Activated effector memory CD4-positive, alpha-beta T cell treated with anti-CD3 and anti-CD28 coated beads, Interleukin-2, amount 50 U/mL, for 16 hours (primary cell): ENCODE data around the gene KRT6B.

Experiments
- DNase-seq: peaks from one replicate; pipeline ENCODE4 v3.0.0-alpha.2; 2020

The KRT6B gene

GRCh38 chr12:52407918-52408317 lies 44.0 kb downstream of the KRT6B start:
- DNase-seq: no peak

DNA sequence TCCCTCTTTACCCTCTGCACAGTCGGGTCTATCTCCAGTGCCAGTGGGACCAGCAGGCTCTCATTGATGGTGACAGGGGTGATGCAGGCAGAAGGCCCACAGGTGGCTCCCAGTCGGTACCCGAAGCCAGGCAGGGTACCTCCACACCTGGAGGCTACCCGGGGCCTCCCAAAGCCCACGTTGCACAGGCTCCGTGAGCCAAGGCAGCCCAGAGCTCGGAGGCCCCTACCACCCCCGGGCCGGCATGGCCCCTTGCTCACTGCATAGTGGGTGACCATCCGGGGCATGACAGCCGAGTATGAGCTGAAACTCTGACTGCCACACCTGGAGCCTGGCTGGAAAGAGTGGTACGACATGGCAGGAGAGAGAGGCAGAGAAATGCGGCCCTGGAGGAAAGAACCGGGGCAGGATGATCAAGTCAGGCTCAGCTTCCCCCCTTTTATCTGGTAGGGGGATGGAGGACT lies 46.0 kb downstream of the KRT6B start, which contains the start of gene KRT82:
KRT82 (minus strand) TSS at position 414 of the 464 bp plus-strand sequence; CDS start at position 356, 58 bp downstream.
- no peak for DNase-seq

DNA sequence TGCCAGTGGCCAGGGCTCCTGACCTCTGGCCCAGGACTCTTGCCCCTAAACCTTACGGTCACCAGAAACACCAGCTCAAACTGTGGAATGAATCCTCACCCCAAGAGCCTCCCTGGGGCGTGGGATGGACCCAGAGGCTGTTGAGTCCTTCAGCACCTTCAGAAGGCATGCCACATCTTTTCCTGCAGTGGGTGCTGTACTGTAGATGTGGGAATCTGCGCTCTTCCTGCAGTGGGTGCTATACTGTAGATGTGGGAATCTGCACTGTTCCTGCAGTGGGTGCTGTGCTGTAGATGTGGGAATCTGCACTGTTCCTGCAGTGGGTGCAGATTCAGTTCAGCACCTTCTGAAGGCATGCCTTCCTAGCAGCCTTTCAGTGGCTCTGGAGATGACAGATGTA lies 47.0 kb downstream of the KRT6B start:
- no peak for DNase-seq

DNA sequence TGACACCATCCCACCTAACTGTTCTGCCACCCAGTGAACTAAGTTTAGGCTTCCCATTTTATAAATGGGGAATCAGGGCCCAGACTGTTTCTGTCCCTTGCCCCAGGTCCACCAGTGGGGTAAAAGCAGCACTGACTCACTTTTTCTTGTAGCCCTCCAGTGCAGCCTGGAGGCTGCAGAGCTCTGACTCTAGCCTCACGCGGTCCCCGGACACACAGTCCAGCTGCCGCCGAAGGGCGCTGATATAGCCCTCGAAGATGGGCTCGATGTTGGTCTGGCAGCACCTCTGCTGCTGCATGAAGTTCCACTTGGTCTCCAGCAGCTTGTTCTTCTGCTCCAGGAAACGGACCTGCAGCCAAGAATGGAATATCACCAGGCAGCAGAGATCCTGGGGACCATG lies 48.4 kb downstream of the KRT6B start:
- DNase-seq: no peak

DNA sequence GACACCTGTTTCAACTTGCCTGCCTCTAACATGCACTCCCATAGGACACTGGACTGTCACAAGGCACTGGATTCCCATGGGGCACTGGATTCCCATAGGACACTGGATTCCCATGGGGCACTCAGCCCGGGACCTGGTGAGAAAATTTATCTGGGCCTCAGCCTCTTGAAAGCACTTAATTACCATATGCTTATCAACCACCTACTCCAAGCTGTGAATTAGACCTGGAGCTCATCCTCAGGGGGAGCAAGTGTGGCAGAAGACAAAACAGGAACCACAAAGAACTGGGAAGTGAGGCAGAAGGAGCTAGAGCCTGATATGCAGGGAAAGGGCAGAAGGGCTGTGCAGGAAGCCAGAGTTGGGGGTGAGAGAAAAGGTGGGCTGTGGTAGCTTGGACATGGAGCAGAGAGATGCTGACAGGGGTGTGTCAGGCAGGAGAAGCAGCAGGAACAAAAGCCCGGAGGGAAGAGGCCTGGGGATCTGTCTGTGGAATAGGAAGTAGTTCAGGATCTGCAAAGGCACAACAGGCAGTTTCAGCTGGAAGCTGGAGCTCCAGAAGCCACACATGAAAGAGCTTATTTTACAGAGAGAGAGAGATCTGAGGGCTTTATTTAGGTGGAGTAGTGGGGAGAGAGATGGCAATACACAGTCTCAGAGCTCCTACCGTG lies 48.9 kb downstream of the KRT6B start:
- no peak for DNase-seq

- DNase-seq: no peak
Measured at GRCh38 chr12:52402377-52402776, 49.6 kb downstream of the KRT6B start.

GRCh38 chr12:52401926-52402325 lies 50.0 kb downstream of the KRT6B start:
- DNase-seq: no peak

DNA sequence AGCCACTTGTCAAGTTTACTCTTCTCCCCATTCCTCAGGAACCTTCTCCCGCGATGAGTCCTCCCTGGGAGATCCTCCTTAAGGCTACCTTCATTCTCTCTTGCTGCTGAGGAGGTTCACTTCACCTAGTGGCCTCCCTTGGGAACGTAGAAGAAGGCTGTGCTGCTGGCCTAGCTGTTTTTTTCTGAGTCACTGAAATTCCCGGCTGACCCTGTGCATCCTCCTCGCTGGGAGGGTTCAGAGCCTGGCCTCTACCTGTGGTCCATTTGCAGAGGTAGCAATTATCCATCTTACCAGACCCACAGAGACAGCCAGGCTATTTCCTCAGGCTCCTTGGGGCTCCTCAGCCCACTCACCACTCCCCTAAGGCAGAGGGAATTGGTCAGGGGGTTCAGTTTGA lies 50.4 kb downstream of the KRT6B start:
- DNase-seq: no peak

- DNase-seq: no peak
Measured at GRCh38 chr12:52400906-52401305, 51.0 kb downstream of the KRT6B start.

- DNase-seq: no peak
Measured at GRCh38 chr12:52399756-52400155, 52.2 kb downstream of the KRT6B start.

DNA sequence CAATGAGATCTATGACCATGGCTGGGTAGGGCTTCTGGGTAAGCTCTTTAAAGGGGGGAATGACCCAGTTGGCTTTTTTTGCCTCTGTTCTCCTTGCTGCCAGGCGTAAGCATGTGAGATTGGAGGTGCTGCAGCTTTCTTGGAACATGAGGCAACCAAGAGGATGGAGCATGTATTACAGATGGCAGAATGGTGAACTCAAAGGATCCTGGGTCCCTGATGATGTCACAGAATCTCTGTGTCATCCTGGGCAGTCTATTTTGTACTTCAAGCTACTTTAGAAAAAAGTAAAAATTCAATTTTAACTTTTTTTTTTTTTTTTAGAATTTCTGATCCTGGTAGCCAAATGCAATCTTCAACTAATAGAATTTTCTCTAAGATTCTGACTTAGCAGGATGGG lies 53.8 kb downstream of the KRT6B start:
- no peak for DNase-seq

- no peak for DNase-seq
Measured at GRCh38 chr12:52396656-52397055, 55.3 kb downstream of the KRT6B start.
